Stimulated activated CD4-positive, alpha-beta T cell treated with anti-CD3 and anti-CD28 coated beads, Interleukin-12 subunit alpha, Interleukin-12 subunit beta, amount 100 ng/mL, for 48 hours (primary cell): ENCODE measurements around the gene CLEC4A.
A peak's percentile ranks its signal among the peaks of the same experiment; 100 is the strongest.
"Not testable (repeated sequence)": the region's sequence is repeated elsewhere in the genome, so short reads cannot be mapped to it uniquely, and the experiment has no call there.

Experiments
- DNase-seq, 3 donors: peaks; one replicate each; pipeline ENCODE4 v3.0.0-alpha.2; 2020; ENCODE audit warnings: low read depth in 2 of 3, low spot score in 1 of 3

CLEC4A gene

GRCh38 chr12:8123124-8123912 is at the start of gene CLEC4A:
Gene CLEC4A (plus strand): TSS chr12:8123617. CDS start chr12:8123879, 262 bp downstream.
- no peak for DNase-seq

DNA sequence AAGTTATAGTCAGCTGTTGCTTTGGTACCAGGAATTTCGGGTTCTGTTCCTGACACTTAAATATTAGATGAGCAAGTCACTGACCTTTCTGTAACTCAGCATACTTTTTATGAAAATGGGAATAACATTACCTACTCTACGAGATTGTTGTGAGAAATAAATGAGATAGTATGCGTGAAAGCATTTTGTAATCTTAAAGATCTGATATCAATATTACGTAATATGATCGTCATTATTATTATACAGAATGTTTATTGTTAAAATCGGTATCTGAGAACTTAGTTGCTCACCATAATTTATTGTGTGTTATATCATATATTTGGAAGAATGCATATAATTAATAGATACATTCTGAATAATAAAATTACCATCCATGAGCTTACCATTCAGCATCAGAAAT is 47.5 kb upstream of the CLEC4A start:
- no peak for DNase-seq

GRCh38 chr12:8076366-8076765 is 47.1 kb upstream of the CLEC4A start:
- no peak for DNase-seq

DNA sequence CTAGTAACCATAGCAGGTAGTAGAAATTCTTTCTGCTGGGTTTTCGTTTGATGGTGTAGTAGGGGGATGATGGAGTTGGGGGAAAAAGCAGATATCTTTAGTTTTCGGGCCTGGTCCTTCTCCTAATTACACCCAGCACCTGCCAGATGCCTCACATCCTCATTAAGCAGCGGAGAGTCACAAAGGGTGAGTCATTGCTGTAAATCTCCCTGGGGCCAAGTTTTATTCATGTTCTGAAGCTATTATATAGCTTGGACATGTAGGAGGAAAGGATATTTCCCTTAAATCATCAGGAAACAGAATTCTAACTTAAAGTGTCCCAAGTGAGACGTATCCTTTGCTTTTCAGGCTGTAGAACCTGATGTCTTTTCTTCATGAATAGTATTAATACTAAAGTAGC is 46.2 kb upstream of the CLEC4A start:
- no peak for DNase-seq

- DNase-seq = peak; percentile 23 to 50 (median 40)
Observed at GRCh38 chr12:8078398-8078797, 45.0 kb upstream of the CLEC4A start.

- DNase-seq = no peak
Observed at GRCh38 chr12:8078916-8079315, 44.5 kb upstream of the CLEC4A start.

- no peak for DNase-seq
Observed at GRCh38 chr12:8080120-8080519, 43.3 kb upstream of the CLEC4A start.

DNA sequence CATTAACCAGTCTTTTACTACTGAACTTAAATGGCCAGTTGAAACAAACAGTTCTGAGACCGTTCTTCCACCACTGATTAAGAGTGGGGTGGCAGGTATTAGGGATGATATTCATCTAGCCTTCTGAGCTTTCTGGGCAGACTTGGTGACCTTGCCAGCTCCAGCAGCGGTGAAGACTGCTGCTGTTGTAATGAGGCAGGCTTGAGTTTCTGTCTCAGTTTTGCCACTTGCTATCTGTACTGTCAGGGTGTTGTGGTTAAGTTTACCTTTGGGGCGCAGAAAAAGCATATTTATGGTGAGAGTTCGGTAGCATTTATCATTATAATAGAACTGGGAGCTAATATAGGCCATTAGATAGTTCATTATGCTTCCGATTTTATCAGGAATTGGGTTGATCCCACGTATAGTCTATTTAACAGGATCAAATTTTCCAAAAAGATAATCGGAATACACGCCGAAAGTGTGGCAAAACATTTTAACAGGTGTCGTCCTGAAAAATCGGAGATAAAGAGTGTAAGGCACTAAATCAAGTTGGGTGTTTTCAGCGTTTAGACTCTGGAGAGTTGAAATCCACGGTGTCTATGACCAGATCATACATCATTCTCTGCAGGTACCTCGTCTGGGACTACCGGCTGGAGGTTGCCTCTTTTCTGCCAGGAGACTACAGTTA is 42.0 kb upstream of the CLEC4A start:
- DNase-seq = peak in 1 of 3 donors; percentile 31

- DNase-seq = no peak
Observed at GRCh38 chr12:8082808-8083100, 40.7 kb upstream of the CLEC4A start.

DNA sequence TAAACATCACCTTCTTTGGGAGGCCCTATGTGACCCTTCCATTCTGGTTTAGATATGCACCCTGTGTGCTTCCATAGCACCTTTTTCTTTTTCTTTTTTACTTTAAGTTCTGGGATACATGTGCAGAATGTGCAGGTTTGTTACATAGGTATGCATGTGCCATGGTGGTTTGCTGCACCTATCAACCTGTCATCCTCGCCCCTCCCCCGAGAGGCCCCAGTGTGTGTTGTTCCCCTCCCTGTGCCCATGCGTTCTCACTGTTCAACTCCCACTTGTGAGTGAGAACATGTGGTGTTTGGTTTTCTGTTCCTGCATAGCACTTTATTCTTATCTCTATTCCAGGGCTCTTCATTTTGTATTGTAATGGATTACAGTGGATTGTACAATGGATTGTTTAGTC is 39.1 kb upstream of the CLEC4A start:
- peak in 2 of 3 donors; percentile 15 to 16 for DNase-seq

GRCh38 chr12:8087666-8088065 is 35.8 kb upstream of the CLEC4A start:
- no peak for DNase-seq

DNA sequence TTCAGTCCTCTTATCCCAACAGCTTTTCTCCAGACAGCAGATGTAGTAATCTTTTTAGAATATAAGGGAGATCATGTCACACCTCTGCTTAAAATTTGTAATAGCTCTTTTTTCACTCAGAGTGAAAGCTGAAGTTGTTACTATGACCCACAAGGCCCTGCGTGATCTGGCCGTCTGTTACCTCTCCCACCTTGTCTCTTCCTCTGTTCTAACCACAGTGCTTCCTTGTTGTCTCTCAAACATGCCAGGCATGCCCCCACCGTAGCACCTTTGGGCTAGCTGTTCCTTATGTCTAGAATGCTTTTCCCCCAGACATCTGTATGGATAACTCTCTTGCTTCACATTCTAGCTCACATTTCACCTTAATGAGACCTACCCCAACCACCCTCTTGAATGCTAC is 34.8 kb upstream of the CLEC4A start:
- DNase-seq = no peak

DNA sequence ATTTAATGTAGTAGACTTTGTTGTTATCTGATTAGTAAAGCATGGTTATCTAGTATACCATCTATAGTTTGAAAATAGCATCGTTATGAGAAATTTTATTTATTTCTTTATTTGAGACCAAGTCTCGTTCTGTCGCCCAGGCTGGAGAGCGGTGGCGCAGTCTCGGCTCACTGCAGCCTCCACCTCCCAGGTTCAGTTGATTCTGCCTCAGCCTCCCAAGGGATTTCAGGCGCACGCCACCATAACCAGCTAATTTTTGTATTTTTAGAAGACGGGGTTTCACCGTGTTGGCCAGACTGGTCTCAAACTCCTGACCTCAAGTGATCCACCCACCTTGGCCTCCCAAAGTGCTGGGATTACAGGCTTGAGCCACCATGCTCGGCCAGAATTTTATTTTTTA is 34.1 kb upstream of the CLEC4A start:
- DNase-seq = not testable (repeated sequence)

GRCh38 chr12:8089716-8090115 is 33.7 kb upstream of the CLEC4A start:
- no peak for DNase-seq

- no peak for DNase-seq
Observed at GRCh38 chr12:8093291-8093690, 30.1 kb upstream of the CLEC4A start.

GRCh38 chr12:8096281-8096915 is 27.0 kb upstream of the CLEC4A start:
- DNase-seq = no peak

GRCh38 chr12:8099235-8099634 is 24.2 kb upstream of the CLEC4A start:
- DNase-seq = no peak

- peak; percentile 61 to 78 (median 63) for DNase-seq
Observed at GRCh38 chr12:8108808-8109398, 14.5 kb upstream of the CLEC4A start.

- DNase-seq = not testable (repeated sequence)
Observed at GRCh38 chr12:8113117-8113516, 10.3 kb upstream of the CLEC4A start.

GRCh38 chr12:8120072-8120713 is 3.2 kb upstream of the CLEC4A start:
- no peak for DNase-seq

DNA sequence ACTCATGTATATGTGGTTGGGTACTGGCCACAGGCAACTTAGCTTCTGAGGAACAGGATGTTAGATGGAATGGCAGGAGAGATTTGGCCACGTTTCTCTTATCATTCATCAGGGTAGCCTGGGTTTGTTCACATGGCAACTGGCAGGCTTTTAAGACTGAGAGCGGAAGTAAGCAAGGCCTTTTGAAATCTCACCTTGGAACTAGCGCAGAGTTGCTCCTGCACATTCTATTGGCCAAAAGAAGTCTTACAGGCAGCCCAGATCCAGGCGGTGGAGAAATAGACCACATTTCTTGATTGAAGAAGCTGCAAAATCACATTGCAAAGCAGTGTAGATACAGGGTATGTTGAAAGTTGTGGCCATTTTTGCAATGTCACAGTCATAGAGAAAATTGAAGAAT is 3.7 kb downstream of the CLEC4A start:
- DNase-seq = no peak
